Stimulated activated CD4-positive, alpha-beta T cell treated with anti-CD3 and anti-CD28 coated beads, Interleukin-1b, Interleukin-23, amount 100 ng/mL, for 1 hour (primary cell): ENCODE measurements around the gene APBB1.
A peak's percentile ranks its signal among the peaks of the same experiment; 100 is the strongest.

Experiments
- DNase-seq, 2 donors: peaks; one replicate each; pipeline ENCODE4 v3.0.0-alpha.2; 2020; ENCODE audit warnings: low read depth in 2 of 2

Gene APBB1

DNA sequence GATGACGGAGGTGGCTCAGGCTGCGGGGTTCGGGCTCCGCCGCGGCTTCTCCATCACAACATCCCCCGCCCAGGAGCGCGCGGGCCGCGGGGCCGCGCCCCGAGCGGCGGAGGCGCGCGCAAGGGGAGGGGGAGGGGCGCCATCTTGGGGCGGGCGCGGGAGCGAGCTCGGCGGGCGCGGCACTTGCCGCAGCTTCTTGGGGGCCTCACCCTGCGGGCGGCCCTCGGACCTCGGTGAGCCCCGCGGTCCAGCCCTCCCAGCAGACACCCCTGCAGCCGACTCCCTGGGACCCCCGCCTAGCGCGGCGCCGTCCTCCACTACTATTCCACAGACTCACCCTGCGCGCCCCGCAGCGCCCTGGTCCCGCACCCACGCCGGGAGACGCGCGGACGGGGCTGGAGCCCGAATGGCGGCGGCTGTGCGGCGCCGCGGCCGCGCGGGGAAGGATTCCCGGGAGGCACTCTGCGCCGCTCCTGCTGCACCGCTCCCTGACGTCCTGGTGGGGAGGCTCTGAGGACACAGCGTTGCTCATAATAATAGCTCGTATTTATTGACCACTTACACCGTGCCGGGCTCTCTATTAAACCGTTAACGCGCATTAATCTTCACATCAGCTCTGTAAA is at the start of gene APBB1:
APBB1 (minus strand) TSS at position 86 of the 623 bp plus-strand sequence. CDS start 7,747 bp downstream, outside the sequence.
- peak; percentile 35 to 64 for DNase-seq

- no peak for DNase-seq
Measured at GRCh38 chr11:6459099-6459450, 40.2 kb upstream of the APBB1 start.

- no peak for DNase-seq
Measured at GRCh38 chr11:6458352-6459098, 39.6 kb upstream of the APBB1 start.

- no peak for DNase-seq
Measured at GRCh38 chr11:6457581-6458320, 38.9 kb upstream of the APBB1 start.

DNA sequence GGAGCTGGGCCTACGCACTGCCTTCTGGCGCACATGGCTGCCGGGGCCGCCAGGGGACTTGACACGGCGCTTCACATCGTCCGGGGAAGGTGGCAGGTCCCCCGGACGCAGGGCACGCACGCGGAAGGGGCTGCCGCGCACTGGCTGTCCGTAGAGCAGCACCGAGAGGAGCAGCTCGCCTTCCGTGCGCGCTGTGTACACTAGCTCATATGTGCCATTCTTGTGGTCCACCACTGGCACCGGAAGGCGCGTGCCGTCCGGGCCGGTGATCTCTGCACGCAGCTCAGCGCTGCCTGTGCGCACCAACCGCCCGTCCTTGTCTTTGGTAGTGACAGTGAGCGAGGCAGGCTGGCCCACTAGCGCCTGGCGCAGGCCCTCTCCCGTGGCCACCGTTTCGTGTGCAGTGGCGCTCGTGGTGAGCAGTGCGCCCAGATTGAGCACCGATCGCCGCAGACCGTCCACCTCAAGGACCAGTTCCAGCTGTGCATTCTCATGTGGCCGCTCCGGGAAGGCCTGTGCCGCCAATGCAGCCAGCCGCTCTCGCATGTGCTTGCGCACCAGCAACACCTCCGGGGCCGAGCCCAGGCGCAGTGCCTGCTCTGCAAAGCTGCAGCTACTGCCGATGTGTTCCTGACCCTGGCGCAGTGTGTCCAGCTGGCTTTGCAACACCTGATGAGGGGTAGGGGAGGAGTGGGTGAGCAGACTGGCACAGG is 37.6 kb upstream of the APBB1 start:
- no peak for DNase-seq

GRCh38 chr11:6455070-6455469 is 36.2 kb upstream of the APBB1 start:
- no peak for DNase-seq

- no peak for DNase-seq
Measured at GRCh38 chr11:6453152-6453551, 34.3 kb upstream of the APBB1 start.

GRCh38 chr11:6452219-6452618 is 33.3 kb upstream of the APBB1 start:
- no peak for DNase-seq

GRCh38 chr11:6448574-6448973 is 29.7 kb upstream of the APBB1 start:
- no peak for DNase-seq

DNA sequence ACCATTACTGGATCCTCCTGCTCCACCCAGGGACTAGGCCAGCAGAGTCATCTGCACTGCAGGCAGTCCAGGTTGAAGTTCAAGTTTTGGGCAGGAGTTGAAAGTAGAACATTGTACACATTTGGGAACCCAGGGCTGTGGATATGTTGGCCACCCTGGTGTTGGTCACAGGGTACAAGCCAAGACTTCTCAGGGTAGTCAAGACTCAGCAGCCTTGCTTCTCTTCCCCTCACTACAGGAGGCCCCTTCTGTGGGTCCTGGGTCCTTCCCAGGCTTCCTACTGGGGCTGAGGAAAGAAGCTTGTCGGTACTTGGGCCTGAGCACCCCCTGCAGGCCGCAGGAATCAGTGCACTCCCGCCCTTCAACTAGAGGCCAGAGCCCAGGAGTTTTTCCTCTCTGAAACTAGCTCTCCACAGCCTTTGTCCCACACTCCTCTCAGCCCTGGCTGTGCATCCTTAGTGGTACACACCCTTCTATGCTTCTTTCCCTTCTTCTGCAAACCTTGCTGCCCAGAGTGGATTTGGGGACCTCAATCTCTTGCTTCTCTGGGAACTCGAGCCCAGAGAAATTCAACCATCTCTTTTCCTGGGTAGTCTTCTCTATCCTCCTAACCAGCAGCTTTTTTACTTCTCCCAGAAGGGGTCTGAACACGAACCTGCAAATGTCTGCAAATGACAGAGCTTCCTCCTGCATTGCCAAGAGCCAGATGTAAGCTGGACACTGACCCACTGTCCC is 24.5 kb upstream of the APBB1 start:
- peak in 1 of 2 donors; percentile 13 for DNase-seq

- no peak for DNase-seq
Measured at GRCh38 chr11:6442441-6442840, 23.5 kb upstream of the APBB1 start.

DNA sequence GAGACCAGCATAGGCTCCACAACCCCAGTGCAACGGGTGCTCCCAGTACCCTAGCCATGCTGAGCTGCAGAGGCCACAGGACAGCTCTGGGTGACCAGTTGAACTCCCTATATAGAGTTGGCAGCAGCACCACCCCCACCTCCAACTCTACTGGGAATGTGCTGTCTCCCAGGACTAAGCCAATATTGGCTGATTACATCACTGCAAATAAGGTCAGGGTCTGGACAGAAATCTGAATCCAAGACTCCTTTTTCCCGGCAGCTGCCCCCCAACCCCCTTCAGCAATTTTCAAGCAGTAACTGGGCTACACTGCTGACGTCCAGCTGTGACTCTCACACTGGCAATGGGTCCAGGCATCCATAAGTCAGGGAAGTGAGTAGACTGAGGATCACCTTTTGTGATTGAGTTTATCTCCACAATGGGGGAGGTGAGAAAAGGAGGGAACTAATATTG is 22.0 kb upstream of the APBB1 start, which contains the start of gene HPX:
HPX (minus strand) TSS at position 82 of the 453 bp plus-strand sequence; CDS start at position 58, 24 bp downstream.
- DNase-seq: no peak

DNA sequence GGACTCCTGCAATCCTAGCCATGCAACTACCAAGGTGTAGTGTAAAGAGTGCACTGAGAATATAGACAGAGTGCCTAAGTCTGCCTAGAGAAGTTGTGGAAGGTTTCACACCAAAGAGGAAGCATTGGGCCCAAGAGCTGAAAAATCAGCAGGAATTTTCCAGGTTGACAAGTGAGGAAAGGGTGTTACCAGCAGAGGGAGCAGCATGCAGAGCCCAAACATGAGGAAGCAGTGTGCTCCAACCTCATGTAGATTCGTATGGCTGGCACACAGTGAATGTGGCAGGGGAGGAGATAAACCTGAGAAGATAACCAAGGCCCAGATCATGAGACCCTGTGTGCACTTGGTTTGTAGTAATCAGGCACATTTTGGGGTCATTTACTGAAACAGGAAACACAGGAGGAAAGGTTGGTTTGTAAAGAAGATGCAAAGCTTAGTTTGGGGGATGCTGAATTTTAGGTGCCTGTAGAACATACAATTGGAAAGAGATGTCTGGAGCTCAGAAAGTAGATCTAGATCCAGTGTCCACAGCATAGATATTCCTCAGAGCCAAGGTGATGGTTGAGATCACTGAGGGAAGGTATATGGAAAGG is 20.2 kb upstream of the APBB1 start:
- DNase-seq: no peak

DNA sequence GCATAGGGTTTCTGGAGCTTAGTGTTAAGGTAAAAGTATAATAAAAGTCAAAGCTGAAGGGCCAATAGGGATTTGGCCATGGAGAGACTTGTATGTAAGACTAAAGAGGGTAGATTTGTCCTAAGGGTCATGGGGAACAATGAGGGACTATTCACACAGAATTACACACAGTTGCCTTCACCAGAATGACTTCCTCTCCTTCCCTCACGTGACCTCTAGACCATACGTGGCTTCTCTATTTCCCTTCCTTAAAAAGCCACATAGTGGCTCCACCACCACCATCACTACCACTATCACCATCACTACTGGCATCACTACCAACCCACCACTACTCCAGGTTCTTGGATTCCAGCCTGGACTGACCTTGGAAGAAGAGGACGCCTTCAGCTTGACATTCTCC is 19.1 kb upstream of the APBB1 start:
- DNase-seq: no peak

- no peak for DNase-seq
Measured at GRCh38 chr11:6437423-6437822, 18.5 kb upstream of the APBB1 start.

- DNase-seq: no peak
Measured at GRCh38 chr11:6433998-6434660, 15.2 kb upstream of the APBB1 start.

- no peak for DNase-seq
Measured at GRCh38 chr11:6431861-6432260, 13.0 kb upstream of the APBB1 start.

DNA sequence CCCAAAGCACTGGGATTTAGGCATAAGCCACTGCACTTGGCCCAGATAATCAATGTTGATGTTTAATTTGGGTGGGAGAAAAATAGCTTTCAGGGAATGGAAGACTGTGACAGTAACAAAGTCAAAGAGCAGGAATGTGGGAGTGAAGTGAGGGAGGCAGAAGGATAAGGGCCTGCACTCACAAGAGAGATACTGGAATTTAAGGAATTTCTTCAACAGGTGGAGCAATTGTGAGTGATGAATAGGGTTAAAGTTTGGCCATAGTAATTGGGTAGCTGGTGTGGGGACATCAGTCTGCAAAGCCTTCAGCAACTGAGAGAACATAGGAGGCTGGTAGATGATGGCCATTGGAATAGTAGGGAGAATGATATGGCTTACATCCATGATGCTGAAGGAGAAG is 8.6 kb upstream of the APBB1 start:
- no peak for DNase-seq

GRCh38 chr11:6420677-6421076 is 1.8 kb upstream of the APBB1 start:
- no peak for DNase-seq

DNA sequence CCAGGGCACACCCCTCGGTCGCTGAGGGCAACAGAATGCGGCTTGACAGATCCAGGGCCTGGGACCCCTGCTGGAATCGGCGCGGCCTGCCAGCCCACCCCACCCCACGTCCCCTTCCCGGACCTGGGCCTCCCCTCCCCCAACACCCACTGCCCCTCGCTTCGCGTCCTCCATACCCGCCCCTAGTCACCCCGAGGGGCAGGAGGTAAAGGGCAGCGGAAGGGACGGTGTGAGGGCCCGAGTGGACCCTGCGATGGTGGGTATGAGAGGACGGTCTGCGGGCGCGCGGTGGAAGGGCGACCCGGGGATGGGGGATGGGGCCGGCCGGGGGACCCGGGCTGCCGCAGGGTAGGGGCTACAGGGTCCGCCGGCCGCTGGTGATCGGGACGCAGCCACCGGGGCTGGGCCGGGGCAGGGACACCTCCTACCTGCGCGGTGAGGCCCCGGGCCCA is 311 bp downstream of the APBB1 start:
- no peak for DNase-seq
